22Rv1 (cell line): ENCODE measurements around the gene DHRS12.

ENCODE experiments used
- H3K27ac ChIP-seq: fragments of 450-650 bp; 2 replicates; pipeline ENCODE4 v1.5.1; 2017
- CTCF ChIP-seq: fragments of 450-650 bp; IDR thresholded peaks from 2 replicates; pipeline ENCODE4 v1.5.1; 2017; ENCODE audit warnings: mild to moderate bottlenecking
- ZFX ChIP-seq: fragments of 450-650 bp; IDR thresholded peaks from 2 replicates; pipeline ENCODE4 v1.6.1; 2017; ENCODE audit warnings: antibody characterized with exemption, borderline replicate concordance

DHRS12 gene

DNA sequence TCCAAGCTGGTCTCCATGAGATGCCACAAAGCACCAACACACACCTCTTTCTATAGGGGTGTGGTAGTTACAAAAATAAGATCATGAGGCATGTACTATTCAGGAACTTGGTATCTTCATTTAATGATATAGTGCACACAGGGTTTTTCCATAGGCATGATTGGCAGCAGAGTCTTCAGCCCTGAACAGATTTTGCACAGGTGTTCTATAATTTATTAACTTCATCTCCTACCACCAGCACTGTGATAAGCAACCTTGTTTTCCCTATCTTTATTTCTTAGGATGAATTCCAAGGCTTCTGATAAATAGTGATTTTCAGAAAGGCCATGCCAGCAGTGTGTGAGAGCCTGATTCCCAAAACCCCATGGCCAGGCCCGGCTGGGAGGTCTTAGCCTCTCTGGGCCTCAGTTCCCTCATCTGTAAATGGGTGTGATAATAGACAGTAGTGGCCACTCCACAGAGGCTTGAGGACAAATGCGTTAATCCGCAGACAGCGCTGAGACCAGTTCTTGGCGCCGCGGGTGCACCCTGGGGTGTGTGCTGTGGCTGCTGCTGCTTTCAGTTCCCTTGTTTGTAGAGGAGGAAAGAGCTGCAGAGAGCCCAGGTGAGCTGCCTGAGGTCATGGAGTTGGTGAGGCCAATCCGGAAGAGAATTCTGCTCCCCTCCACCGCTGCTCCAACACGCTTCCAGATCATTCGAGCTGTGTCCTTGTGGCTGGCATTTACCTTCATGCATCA lies 33.1 kb downstream of the DHRS12 start:
- TF ChIP-seq CTCF (no peak), ZFX (no peak)
- no peak overlapping the region for H3K27ac ChIP-seq

DNA sequence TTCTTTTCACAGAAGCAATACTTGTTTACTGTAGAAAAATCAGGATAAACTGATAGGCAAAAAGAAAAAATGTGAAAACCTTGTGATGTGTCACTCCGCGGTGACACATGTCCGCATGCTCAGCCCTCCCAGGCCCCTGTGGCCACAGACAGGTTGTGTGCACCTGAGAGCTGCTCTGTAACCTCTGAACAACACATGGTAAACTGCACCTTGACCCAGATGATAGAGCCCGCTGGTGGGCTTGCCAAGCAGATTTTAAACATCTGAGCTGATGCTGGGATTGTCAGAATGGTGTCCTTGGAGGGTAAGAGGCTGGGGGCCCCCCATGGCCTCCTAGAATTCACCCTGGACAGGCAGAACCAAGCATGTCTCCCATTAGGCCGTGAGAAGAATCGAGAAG lies 33.8 kb downstream of the DHRS12 start:
- no peak for TF ChIP-seq ZFX
- H3K27ac ChIP-seq, result no peak overlapping the region

DNA sequence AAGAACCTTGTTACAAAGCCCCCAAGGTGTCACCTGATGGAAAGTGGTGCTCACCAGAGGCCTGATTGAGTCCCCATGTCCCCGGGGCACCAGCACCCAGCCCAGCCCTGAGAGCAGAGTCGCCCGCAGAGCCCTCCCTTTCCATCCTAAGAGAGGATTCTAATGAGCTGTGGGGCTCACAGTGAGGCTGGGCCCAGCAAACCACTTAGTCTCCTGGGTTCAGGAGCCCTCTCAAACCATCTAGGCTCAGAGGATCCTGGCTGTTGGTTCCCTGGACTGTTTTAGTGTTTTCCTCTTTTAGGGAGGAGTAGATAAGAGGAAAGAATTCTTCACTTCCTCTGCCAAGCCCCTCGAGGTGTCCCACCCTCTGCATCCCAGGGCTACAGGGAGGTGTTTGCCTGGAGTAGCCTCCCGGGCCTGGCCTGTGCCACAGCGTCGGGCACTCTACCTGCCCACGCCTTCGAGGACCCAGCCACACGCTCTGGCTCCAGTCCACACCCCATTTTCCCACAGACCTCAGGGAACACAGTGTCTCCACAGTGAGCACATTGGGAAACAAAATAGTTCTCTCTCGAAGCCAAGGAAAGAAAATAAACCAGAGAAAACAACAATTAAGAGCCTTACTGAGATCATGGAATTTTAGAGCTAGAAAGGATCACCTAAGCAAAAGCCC lies 34.4 kb downstream of the DHRS12 start:
- TF ChIP-seq CTCF (no peak), ZFX (no peak)
- no peak overlapping the region for H3K27ac ChIP-seq

- TF ChIP-seq CTCF (no peak), ZFX (no peak)
- no peak overlapping the region for H3K27ac ChIP-seq
Measured at GRCh38 chr13:51768976-51769375, 35.0 kb downstream of the DHRS12 start.

DNA sequence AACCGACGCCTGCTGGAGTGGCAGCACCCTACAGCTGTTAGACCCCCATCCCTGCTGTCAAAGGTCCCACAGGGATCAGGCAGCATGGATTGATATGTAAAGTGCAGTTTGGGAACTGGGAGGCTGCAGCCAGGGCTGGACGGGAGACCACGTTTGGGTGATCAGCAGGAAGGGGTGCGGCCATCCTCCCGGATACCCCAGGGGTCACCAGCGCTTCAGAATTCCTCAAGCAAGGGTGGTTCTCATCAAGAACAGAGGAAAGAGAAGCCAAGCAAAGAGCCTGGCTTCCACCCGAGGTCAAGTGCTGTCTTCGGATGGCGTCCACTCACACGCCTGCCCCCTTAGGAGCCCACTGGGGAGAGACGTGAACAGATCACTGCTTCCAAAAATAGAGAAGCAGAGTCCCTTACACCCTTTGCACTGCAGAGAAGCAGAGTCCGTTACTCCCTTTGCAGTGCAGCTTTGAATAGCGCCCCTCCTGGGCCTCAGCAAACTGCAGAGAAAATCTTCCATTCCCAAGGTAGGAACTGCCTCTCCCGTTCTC lies 35.5 kb downstream of the DHRS12 start:
- no peak for TF ChIP-seq ZFX
- TF ChIP-seq CTCF, result no peak
- H3K27ac ChIP-seq, result no peak overlapping the region

DNA sequence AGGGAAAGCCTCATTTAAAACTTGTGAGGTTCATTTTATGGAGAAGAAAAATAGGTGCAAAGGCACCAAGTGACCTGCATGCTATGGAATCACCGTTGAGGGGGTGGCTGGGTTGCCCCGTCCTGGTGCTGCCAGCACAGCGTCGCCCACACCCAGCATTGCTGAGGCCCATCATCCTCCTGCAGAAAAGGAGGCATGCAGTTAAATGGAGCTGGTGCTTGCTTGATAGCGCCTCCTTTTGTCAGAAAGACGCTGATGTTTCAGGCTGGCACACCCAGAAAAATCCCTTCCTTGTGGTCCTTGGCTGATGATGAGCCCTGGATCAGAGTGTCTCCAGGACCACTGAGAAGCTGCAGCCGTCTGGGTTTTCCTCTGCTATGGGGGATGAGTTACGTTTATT lies 36.9 kb downstream of the DHRS12 start:
- H3K27ac ChIP-seq, result no peak overlapping the region
- TF ChIP-seq CTCF, result 0 out of 2 replicates have a peak, but pooled peaks have one; percentile 16
- no peak for TF ChIP-seq ZFX

DNA sequence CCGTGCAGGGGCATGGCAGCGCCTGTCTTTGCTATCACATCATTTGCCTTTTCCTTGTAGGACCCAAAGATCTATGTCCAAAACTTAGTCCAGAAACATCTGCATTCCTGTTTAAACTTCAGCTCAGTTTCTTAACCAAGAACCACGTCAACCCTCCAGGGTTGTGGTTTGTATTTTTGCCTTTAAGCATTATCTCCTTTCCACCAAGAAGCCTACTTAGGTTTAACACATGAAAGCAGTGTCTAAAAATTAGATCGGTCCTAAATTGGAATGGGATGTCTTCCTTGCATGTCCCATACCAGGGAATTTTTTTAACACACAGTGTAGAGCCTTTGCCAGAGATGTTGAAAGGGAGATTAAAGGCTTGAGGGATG lies 38.8 kb downstream of the DHRS12 start:
- no peak for TF ChIP-seq CTCF
- TF ChIP-seq ZFX, result no peak
- H3K27ac ChIP-seq, result no peak overlapping the region
